Measurements from ENCODE around the gene HRH3.

The HRH3 gene

GRCh38 chr20:62174021-62174804 lies 45.9 kb downstream of the HRH3 start:
- no peak for DNase-seq

DNA sequence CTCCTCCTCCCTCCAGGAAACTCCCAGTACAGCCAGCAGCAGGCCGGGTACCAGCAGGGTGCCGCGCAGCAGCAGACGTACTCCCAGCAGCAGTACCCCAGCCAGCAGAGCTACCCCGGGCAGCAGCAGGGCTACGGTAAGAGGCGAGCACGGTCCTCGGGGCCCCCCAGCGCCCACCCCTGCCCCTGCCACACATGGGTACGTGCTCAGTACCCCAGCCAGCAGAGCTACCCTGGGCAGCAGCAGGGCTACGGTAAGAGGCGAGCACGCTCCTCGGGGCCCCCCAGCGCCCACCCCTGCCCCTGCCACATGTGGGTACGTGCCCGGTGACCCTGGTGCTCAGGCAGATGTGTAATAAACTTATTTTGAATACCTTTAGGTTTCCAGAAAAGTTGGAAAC lies 47.4 kb downstream of the HRH3 start:
- DNase-seq: no peak

DNA sequence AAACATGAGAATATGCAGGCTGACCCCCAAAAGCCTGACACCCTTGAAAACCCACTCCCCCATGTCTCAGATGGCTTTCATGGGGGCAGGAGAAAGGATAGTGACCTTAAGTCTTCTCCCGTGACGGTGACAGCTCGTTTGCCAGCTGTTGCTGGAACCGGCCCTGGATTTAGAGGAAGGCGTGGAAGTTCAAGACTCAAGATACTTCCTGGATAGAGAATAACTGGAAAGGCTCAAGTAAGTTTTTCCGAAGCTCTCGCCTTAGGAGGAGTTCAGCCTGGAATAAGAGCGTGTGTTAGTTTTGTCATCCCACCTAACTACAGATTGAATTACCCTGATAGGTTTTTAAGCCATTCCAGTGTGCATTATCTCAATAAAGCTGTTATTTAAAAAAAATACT lies 48.8 kb downstream of the HRH3 start:
- DNase-seq: no peak

DNA sequence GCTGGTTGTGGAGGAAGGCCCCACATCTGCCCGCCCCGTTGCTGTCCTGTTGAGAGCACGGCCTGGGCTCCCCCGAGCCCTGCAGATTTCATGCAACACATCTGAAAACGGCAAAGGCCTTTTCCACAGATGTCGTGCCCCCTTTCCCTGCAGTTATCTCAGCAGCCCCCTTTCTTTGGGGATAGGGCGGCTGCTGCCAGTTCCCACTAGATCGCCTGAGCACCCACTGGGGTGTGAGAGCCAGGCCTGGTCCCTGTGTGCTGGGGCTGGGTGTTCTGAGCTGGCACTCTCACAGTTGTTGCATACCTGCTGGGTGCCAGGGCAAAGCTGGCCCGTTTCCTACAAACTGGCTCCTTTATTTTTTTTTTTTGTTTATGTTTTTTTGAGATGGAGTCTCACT lies 49.5 kb downstream of the HRH3 start:
- DNase-seq: no peak

GRCh38 chr20:62168890-62169435 lies 51.1 kb downstream of the HRH3 start:
- no peak for DNase-seq

DNA sequence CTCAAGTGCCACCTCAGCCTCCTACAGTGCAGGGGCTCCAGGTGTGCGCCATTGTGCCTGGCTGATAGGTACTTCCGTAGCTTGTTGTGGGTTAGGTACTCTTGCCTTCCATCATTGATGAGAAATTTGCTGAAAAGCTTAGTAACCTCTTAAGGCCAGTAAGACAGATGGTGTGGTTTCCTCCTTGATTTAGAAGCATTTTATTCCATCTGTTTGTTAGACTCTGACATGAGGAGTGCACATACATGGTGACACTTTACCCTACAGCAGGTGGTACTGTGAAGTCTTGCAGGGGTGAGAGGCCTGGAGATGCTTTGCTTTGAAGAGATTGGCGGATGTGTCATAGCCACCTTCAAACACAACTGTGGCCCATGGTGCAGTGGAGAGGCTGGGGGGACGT lies 52.0 kb downstream of the HRH3 start:
- DNase-seq: no peak

DNA sequence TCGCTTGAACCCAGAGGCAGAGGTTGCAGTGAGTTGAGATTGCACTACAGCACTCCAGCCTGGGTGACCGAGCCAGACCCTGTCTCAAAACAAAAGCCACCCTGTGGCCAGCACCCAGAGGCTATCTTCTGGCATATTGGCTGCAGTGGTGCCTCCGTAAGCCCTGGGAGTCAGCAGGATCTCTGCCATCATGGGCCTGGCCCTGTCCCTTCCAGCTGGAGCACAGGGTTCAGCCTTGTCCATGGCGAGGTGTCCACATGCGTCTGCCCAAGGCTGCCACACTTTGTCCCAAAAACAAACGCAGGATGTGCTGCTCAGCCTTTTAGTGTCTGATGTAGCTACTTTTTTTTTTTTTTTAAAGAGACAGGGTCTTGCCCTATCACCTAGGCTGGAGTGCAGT lies 52.6 kb downstream of the HRH3 start:
- no peak for DNase-seq

GRCh38 chr20:62165762-62166399 lies 54.2 kb downstream of the HRH3 start:
- no peak for DNase-seq
